ENCODE data around the gene STX8. TPM values are rescaled to one million over a fixed set of nuclear protein-coding genes. Genes with fewer than 3 reads are reported as not detected.

The STX8 gene
- polyA plus RNA-seq, 1 of the 3 experiments (the other 2 are of a cell fraction): 51.3 TPM

- Histone ChIP-seq H3K4me2 (no peak overlapping the region), H3K9ac (no peak overlapping the region), H3K9me3 (no peaks in the 10 kb centered on the region), H3K79me2 (ENCODE audit: insufficient read depth) (no peaks in the 10 kb centered on the region), H3K27ac (ENCODE audit: low read depth in 2 of 2, low read length in 1 of 2) (no peak overlapping the region), H2AFZ (ENCODE audit: low read depth) (no peak overlapping the region), H3K9me2 (no peaks in the 10 kb centered on the region), H4K20me1 (ENCODE audit: insufficient read depth) (no peaks in the 10 kb centered on the region), H3K4me3 (ENCODE audit: low read depth in 2 of 2, low read length in 1 of 2) (no peak overlapping the region), H3F3A (replicated peaks; ENCODE audit: insufficient read depth) (no peaks in the 10 kb centered on the region), H3K27me3 (ENCODE audit: insufficient read depth) (no peaks in the 10 kb centered on the region), H3K4me1 (ENCODE audit: control insufficient read depth in 1 of 2, insufficient read depth in 2 of 2, low read depth in 1 of 2, low read length in 1 of 2) (no peaks in the 10 kb centered on the region), H3K36me3 (replicated peaks in 1 of 2; ENCODE audit: control insufficient read depth in 1 of 2, insufficient read depth in 2 of 2, low read length in 1 of 2) (no peaks in the 10 kb centered on the region)
- 91% methylated on average over 4 of the region's 4 CpGs for WGBS (ENCODE audit: low lambda C conversion rate)
- ChIA-PET POLR2A (no interaction called here), CTCF (interaction anchor here (1.1 kb wide), 1 partner anchor 57 kb away, joined by 3 read pairs; no protein-coding TSS in a partner anchor)
- no peak for DNase-seq
- TF ChIP-seq USF1 (IDR thresholded peaks at IDR 0.05; ENCODE audit: borderline replicate concordance, low read depth) (no peak), GATA2 (CRISPR knock-in tag; IDR thresholded peaks at IDR 0.05) (no peak), RFX5 (IDR thresholded peaks at IDR 0.05; ENCODE audit: low read length) (no peak), TEAD4 (IDR thresholded peaks at IDR 0.05; ENCODE audit: borderline replicate concordance, insufficient read depth) (no peak)
Measured at GRCh38 chr17:9446528-9446927, 129.1 kb downstream of the STX8 start.

GRCh38 chr17:9445424-9445823 lies 130.2 kb downstream of the STX8 start:
- no peaks in the 10 kb centered on the region for H3K4me1 ChIP-seq (ENCODE audit: control insufficient read depth in 1 of 2, insufficient read depth in 2 of 2, low read depth in 1 of 2, low read length in 1 of 2)
- WGBS (ENCODE audit: low lambda C conversion rate): 88% methylated on average over 7 of the region's 7 CpGs
- H3K27me3 ChIP-seq (ENCODE audit: insufficient read depth): no peaks in the 10 kb centered on the region
- H3K9me2 ChIP-seq: no peaks in the 10 kb centered on the region
- H3K27ac ChIP-seq (ENCODE audit: low read depth in 2 of 2, low read length in 1 of 2): no peak overlapping the region
- ChIA-PET CTCF (interaction anchor here (1.4 kb wide), 1 partner anchor 77 kb away, joined by 3 read pairs; no protein-coding TSS in a partner anchor), POLR2A (no interaction called here)
- H2AFZ ChIP-seq (ENCODE audit: low read depth): no peak overlapping the region
- no peaks in the 10 kb centered on the region for H3K9me3 ChIP-seq
- no peak overlapping the region for H3K9ac ChIP-seq
- no peak overlapping the region for H3K4me3 ChIP-seq (ENCODE audit: low read depth in 2 of 2, low read length in 1 of 2)
- no peaks in the 10 kb centered on the region for H3K79me2 ChIP-seq (ENCODE audit: insufficient read depth)
- TF ChIP-seq GATA2 (CRISPR knock-in tag; IDR thresholded peaks at IDR 0.05) (no peak), ZBTB33 (IDR thresholded peaks at IDR 0.05; ENCODE audit: borderline replicate concordance, low read depth) (no peak), RXRA (IDR thresholded peaks at IDR 0.05; ENCODE audit: borderline replicate concordance, low read depth) (no peak), MEF2A (IDR thresholded peaks at IDR 0.05; ENCODE audit: borderline replicate concordance, low read depth) (no peak), SMC3 (IDR thresholded peaks at IDR 0.05; ENCODE audit: low read depth, low read length) (no peak)
- no peaks in the 10 kb centered on the region for H3K36me3 ChIP-seq (replicated peaks in 1 of 2; ENCODE audit: control insufficient read depth in 1 of 2, insufficient read depth in 2 of 2, low read length in 1 of 2)
- H3K4me2 ChIP-seq: no peak overlapping the region
- no peaks in the 10 kb centered on the region for H3F3A ChIP-seq (replicated peaks; ENCODE audit: insufficient read depth)
- no peak for DNase-seq
- H4K20me1 ChIP-seq (ENCODE audit: insufficient read depth): no peaks in the 10 kb centered on the region

GRCh38 chr17:9444687-9445086 lies 130.9 kb downstream of the STX8 start:
- H3K79me2 ChIP-seq (ENCODE audit: insufficient read depth): no peaks in the 10 kb centered on the region
- H4K20me1 ChIP-seq (ENCODE audit: insufficient read depth): no peaks in the 10 kb centered on the region
- H3K27ac ChIP-seq (ENCODE audit: low read depth in 2 of 2, low read length in 1 of 2): no peak overlapping the region
- no peaks in the 10 kb centered on the region for H3K4me1 ChIP-seq (ENCODE audit: control insufficient read depth in 1 of 2, insufficient read depth in 2 of 2, low read depth in 1 of 2, low read length in 1 of 2)
- no peak overlapping the region for H2AFZ ChIP-seq (ENCODE audit: low read depth)
- H3F3A ChIP-seq (replicated peaks; ENCODE audit: insufficient read depth): no peaks in the 10 kb centered on the region
- H3K27me3 ChIP-seq (ENCODE audit: insufficient read depth): no peaks in the 10 kb centered on the region
- ChIA-PET POLR2A (no interaction called here), CTCF (interaction anchor here (1.4 kb wide), 1 partner anchor 78 kb away, joined by 3 read pairs; no protein-coding TSS in a partner anchor)
- no peaks in the 10 kb centered on the region for H3K9me2 ChIP-seq
- H3K9ac ChIP-seq: no peak overlapping the region
- TF ChIP-seq RFX5 (IDR thresholded peaks at IDR 0.05; ENCODE audit: low read length): no peak
- no peak for TF ChIP-seq TEAD4 (IDR thresholded peaks at IDR 0.05; ENCODE audit: borderline replicate concordance, insufficient read depth)
- TF ChIP-seq RXRA (IDR thresholded peaks at IDR 0.05; ENCODE audit: borderline replicate concordance, low read depth): no peak
- TF ChIP-seq TAF1 (IDR thresholded peaks at IDR 0.05; ENCODE audit: borderline replicate concordance, low read depth, low read length): no peak
- TF ChIP-seq MEF2A (IDR thresholded peaks at IDR 0.05; ENCODE audit: borderline replicate concordance, low read depth): no peak
- no peak for TF ChIP-seq NRF1 (IDR thresholded peaks at IDR 0.05; ENCODE audit: low read depth, low read length)
- TF ChIP-seq RAD21 (IDR thresholded peaks at IDR 0.05; ENCODE audit: low read length): no peak
- TF ChIP-seq MXI1 (IDR thresholded peaks at IDR 0.05; ENCODE audit: low read depth, low read length): no peak
- no peak for TF ChIP-seq FOXJ3 (CRISPR knock-in tag; IDR thresholded peaks at IDR 0.05)
- TF ChIP-seq IRF3 (IDR thresholded peaks at IDR 0.05; ENCODE audit: low read depth, low read length): no peak
- TF ChIP-seq POLR2AphosphoS5 (IDR thresholded peaks at IDR 0.05; ENCODE audit: low read depth, low read length): no peak
- no peak for TF ChIP-seq JUND (IDR thresholded peaks at IDR 0.05)
- no peak for TF ChIP-seq NFIC (IDR thresholded peaks at IDR 0.05; ENCODE audit: borderline replicate concordance)
- H3K4me3 ChIP-seq (ENCODE audit: low read depth in 2 of 2, low read length in 1 of 2): no peak overlapping the region
- no peaks in the 10 kb centered on the region for H3K36me3 ChIP-seq (replicated peaks in 1 of 2; ENCODE audit: control insufficient read depth in 1 of 2, insufficient read depth in 2 of 2, low read length in 1 of 2)
- no peak overlapping the region for H3K4me2 ChIP-seq
- no peak for DNase-seq
- no peaks in the 10 kb centered on the region for H3K9me3 ChIP-seq
- 84% methylated on average over 5 of the region's 5 CpGs for WGBS (ENCODE audit: low lambda C conversion rate)

All from SK-N-SH (cell line).